ENCODE data around the gene CFAP99.

Gene CFAP99

GRCh38 chr4:2418650-2419571 lies at the start of gene CFAP99:
Gene CFAP99, plus strand, starts transcription at chr4:2418955.
- DNase-seq = peak; percentile 98 to 99 (median 99)

GRCh38 chr4:2370597-2371320 lies 48.0 kb upstream of the CFAP99 start:
- no peak for DNase-seq

GRCh38 chr4:2371765-2372487 lies 46.8 kb upstream of the CFAP99 start:
- DNase-seq = no peak

GRCh38 chr4:2372488-2373030 lies 46.2 kb upstream of the CFAP99 start:
- no peak for DNase-seq

- no peak for DNase-seq
Observed at GRCh38 chr4:2373532-2373931, 45.2 kb upstream of the CFAP99 start.

- DNase-seq = no peak
Observed at GRCh38 chr4:2375427-2375826, 43.3 kb upstream of the CFAP99 start.

GRCh38 chr4:2377241-2377640 lies 41.5 kb upstream of the CFAP99 start:
- DNase-seq = no peak

- no peak for DNase-seq
Observed at GRCh38 chr4:2378401-2378800, 40.4 kb upstream of the CFAP99 start.

GRCh38 chr4:2378898-2379297 lies 39.9 kb upstream of the CFAP99 start:
- DNase-seq = no peak

- peak; percentile 36 to 67 (median 46) for DNase-seq
Observed at GRCh38 chr4:2380589-2380988, 38.2 kb upstream of the CFAP99 start.

- DNase-seq = peak; percentile 74 to 77 (median 76)
Observed at GRCh38 chr4:2382769-2383202, 36.0 kb upstream of the CFAP99 start.

GRCh38 chr4:2383220-2383631 lies 35.5 kb upstream of the CFAP99 start:
- peak; percentile 86 to 91 (median 90) for DNase-seq

GRCh38 chr4:2383760-2384159 lies 35.0 kb upstream of the CFAP99 start:
- peak; percentile 46 to 61 (median 48) for DNase-seq

- DNase-seq = peak in 2 of 3 donors; percentile 17 to 26
Observed at GRCh38 chr4:2384245-2384644, 34.5 kb upstream of the CFAP99 start.

GRCh38 chr4:2385516-2385915 lies 33.2 kb upstream of the CFAP99 start:
- DNase-seq = no peak

GRCh38 chr4:2386717-2387116 lies 32.0 kb upstream of the CFAP99 start:
- DNase-seq = no peak

- no peak for DNase-seq
Observed at GRCh38 chr4:2387218-2387617, 31.5 kb upstream of the CFAP99 start.

- no peak for DNase-seq
Observed at GRCh38 chr4:2387829-2388228, 30.9 kb upstream of the CFAP99 start.

- peak in 1 of 3 donors; percentile 21 for DNase-seq
Observed at GRCh38 chr4:2388429-2389182, 30.1 kb upstream of the CFAP99 start.

- DNase-seq = no peak
Observed at GRCh38 chr4:2389691-2390090, 29.1 kb upstream of the CFAP99 start.

- peak; percentile 54 to 64 (median 59) for DNase-seq
Observed at GRCh38 chr4:2390146-2390545, 28.6 kb upstream of the CFAP99 start.

Data from suppressor macrophage treated with lipopolysaccharide for 1 hour (primary cell).